GM12878 (cell line): ENCODE data around the gene MBD5. TPM values are rescaled to one million over a fixed set of nuclear protein-coding genes. Genes with fewer than 3 reads are reported as not detected.

Source experiments
- ATAC-seq: fragments of 200-7000 bp; cut with Tn5 transposase; 3 replicates; pipeline ENCODE4 v1.9.1; 2020; ENCODE audit warnings: mild to moderate bottlenecking, moderate library complexity
- BruUV-seq: library from RNA; stranded (reverse); fragments of 400-500 nt; replicated peaks from 2 replicates; lab custom pipeline; 2021; lab: Mats Ljungman, UMichigan
- CTCF ChIA-PET: fragments of 300-600 bp; sonication (Branson Sonifier 250); formaldehyde crosslinking; extraction: SDS; loops from one replicate; lab custom pipeline; 2021; ENCODE audit warnings: inconsistent platforms; lab: Yijun Ruan, JAX
- POLR2A ChIA-PET: fragments of 350-600 bp; formaldehyde crosslinking; extraction: SDS; loops from one replicate; lab custom pipeline; 2021; ENCODE audit warnings: inconsistent platforms; lab: Charles Lee
- RAD21 ChIA-PET: fragments of 300-600 bp; sonication (Branson Sonifier 250); formaldehyde crosslinking; loops from one replicate; lab custom pipeline; 2023; ENCODE audit warnings: antibody characterized with exemption; ENCODE audit not compliant: unreplicated experiment; lab: Charles Lee
- SMC1A ChIA-PET: fragments of 300-600 bp; sonication (Branson Sonifier 250); formaldehyde crosslinking; loops from one replicate; lab custom pipeline; 2023; ENCODE audit not compliant: unreplicated experiment, uncharacterized antibody; lab: Charles Lee
- DNase-seq: peaks from one replicate; pipeline ENCODE4 v3.0.0-alpha.2; 2011; ENCODE audit warnings: low read depth, low spot score
- FAIRE-seq: peaks from 3 replicates; lab custom pipeline; 2011; peaks lifted over from hg19 to GRCh38; lab: Jason Lieb, UNC
- H2AFZ ChIP-seq: 2 replicates; pipeline ENCODE4 v1.6.0; 2011; ENCODE audit warnings: low read depth, low read length, control low read depth; ENCODE audit not compliant: control insufficient read depth
- H3K27ac ChIP-seq: 2 replicates; pipeline ENCODE4 v1.5.1; 2011; ENCODE audit warnings: control low read depth; ENCODE audit not compliant: control insufficient read depth, insufficient read depth
- H3K27me3 ChIP-seq, 2 experiments: replicated peaks in 1 of 2; 2 replicates each; pipeline versions ENCODE4 v1.6.0 to v1.6.1; 2011; ENCODE audit warnings: low read length in 1 of 2; ENCODE audit not compliant: control insufficient read depth in 2 of 2, insufficient read depth in 2 of 2
- H3K36me3 ChIP-seq, 2 experiments: 2 replicates each; pipeline ENCODE4 v1.5.1; 2011; ENCODE audit warnings: low read length in 1 of 2; ENCODE audit not compliant: control insufficient read depth in 2 of 2, insufficient read depth in 2 of 2
- H3K4me1 ChIP-seq: 2 replicates; pipeline ENCODE4 v1.6.1; 2011; ENCODE audit warnings: mild to moderate bottlenecking, low read length, moderate library complexity, mixed read lengths; ENCODE audit not compliant: control insufficient read depth, insufficient read depth
- H3K4me2 ChIP-seq: 2 replicates; pipeline ENCODE4 v1.6.0; 2011; ENCODE audit warnings: control low read depth; ENCODE audit not compliant: control insufficient read depth, insufficient read depth
- H3K4me3 ChIP-seq: fragments of 200-600 bp; sonication (generic); 2 replicates; pipeline ENCODE4 v1.5.1; 2016
- H3K79me2 ChIP-seq: 2 replicates; pipeline ENCODE4 v1.6.0; 2011; ENCODE audit warnings: low read length; ENCODE audit not compliant: control insufficient read depth, insufficient read depth
- H3K9ac ChIP-seq: 2 replicates; pipeline ENCODE4 v1.8.0; 2011; ENCODE audit warnings: low read length, control low read depth, mixed read lengths; ENCODE audit not compliant: control insufficient read depth, insufficient read depth
- H3K9me3 ChIP-seq: replicated peaks from 3 replicates; pipeline ENCODE4 v1.5.1; 2011; ENCODE audit warnings: mild to moderate bottlenecking, low read length; ENCODE audit not compliant: control insufficient read depth, insufficient read depth
- H4K20me1 ChIP-seq: 2 replicates; pipeline ENCODE4 v1.6.0; 2011; ENCODE audit not compliant: control insufficient read depth, insufficient read depth
- IKZF2 ChIP-seq, 2 experiments: fragments of 450-650 bp; IDR thresholded peaks; 2 replicates each; pipeline ENCODE4 v1.6.1; 2017; ENCODE audit warnings: mild to moderate bottlenecking in 2 of 2, moderate library complexity in 2 of 2
- MAX ChIP-seq: IDR thresholded peaks from 2 replicates; pipeline ENCODE4 v1.6.1; 2012; ENCODE audit warnings: low read depth, low read length, improper control_type of control experiment
- SMAD1 ChIP-seq: fragments of 450-650 bp; IDR thresholded peaks from 2 replicates; pipeline ENCODE4 v1.6.1; 2018; ENCODE audit warnings: mild to moderate bottlenecking, low read depth; ENCODE audit not compliant: partially characterized antibody
- SMARCA5 ChIP-seq: fragments of 450-650 bp; IDR thresholded peaks from 2 replicates; pipeline ENCODE4 v1.6.1; 2017; ENCODE audit warnings: mild to moderate bottlenecking
- ZBED1 ChIP-seq: IDR thresholded peaks from 2 replicates; pipeline ENCODE4 v1.6.1; 2016; ENCODE audit warnings: borderline replicate concordance
- ZBTB40 ChIP-seq: fragments of 450-650 bp; IDR thresholded peaks from 2 replicates; pipeline ENCODE4 v1.6.1; 2016; ENCODE audit warnings: mild to moderate bottlenecking, moderate library complexity, borderline replicate concordance
- ZNF592 ChIP-seq: fragments of 450-650 bp; IDR thresholded peaks from 2 replicates; pipeline ENCODE4 v1.6.1; 2017; ENCODE audit warnings: mild to moderate bottlenecking, moderate library complexity
- WGBS: methylation state at CpG from one replicate; pipeline ENCODE4 v1.1.6; 2016; ENCODE audit warnings: low lambda C conversion rate; ENCODE audit not compliant: insufficient replicate concordance, insufficient coverage; ENCODE audit errors: missing lambda C conversion rate; 5-methylcytosine and 5-hydroxymethylcytosine counted together
- in situ Hi-C: fragments of 300-500 bp; cut with MboI; formaldehyde crosslinking; loops from 9 replicates; pipeline ENCODE4 v1.14.3; 2018; ENCODE audit warnings: mixed read lengths
- intact Hi-C: fragments of 100-400 bp; cut with micrococcal nuclease; formaldehyde crosslinking; loops from one replicate; pipeline ENCODE4 v1.14.2; 2022; ENCODE audit not compliant: unreplicated experiment
- polyA plus RNA-seq, 11 experiments: library from polyadenylated mRNA; depleted of rRNA in 4 of 11; unstranded in 6 of 11; stranded (reverse) in 5 of 11; fragments of >200 nt; fragmentation: Nextera tagmentation in 4 of 11; fragmentation: Illumina TruSeq in 1 of 11; extraction: Ambion mirVana in 4 of 11; extraction: Trizol in 1 of 11; gene quantifications; 1 replicate in 1 of 11; 2 replicates in 10 of 11; pipeline versions ENCODE4 v1.2.1 to v1.2.3, GENCODE V29; 2011 to 2016; ENCODE audit warnings: inconsistent platforms in 2 of 11, missing spikeins in 2 of 11, low read depth in 1 of 11
- total RNA-seq, 4 experiments: library from RNA; depleted of rRNA in 3 of 4; stranded (reverse); fragments of >200 nt in 3 of 4; fragmentation: Illumina TruSeq in 1 of 4; extraction: Trizol in 1 of 4; gene quantifications; 2 replicates each; pipeline versions ENCODE4 v1.2.1 to v1.2.3, GENCODE V29; 2013 to 2021

The MBD5 gene
- total and polyA plus RNA-seq, 10 of the 15 experiments (the other 5 are each of a cell fraction or from before 2014, with no cell fraction given), result 7.4 to 58.0 (median 21.2) TPM

GRCh38 chr2:148021886-148022285, 995 bp downstream of the MBD5 start (continued):
- TF ChIP-seq ZNF592 (no peak), IKZF2 (IDR thresholded peaks at IDR 0.05) (no peak; a peak in 1 of 4 replicates), SMAD1 (no peak), MAX (no peak)

- H2AFZ ChIP-seq, result no peak overlapping the region
- H3K4me2 ChIP-seq, result peak overlapping the region; percentile 91
- no peaks in the 10 kb centered on the region; the same call in 2 of the 3 replicates for H3K9me3 ChIP-seq
- SMC1A ChIA-PET, result interaction anchor here (0.6 to 17.7 kb wide), 17 partner anchors 8 to 487 kb away, joined by 3 to 177 read pairs (median 4); no protein-coding TSS in a partner anchor
- H3K79me2 ChIP-seq, result peaks cover 92% of the 10 kb centered on the region
- POLR2A ChIA-PET, result interaction anchor here (1.2 to 4.9 kb wide), 6 partner anchors 9 to 623 kb away, joined by 4 to 57 read pairs (median 28); no protein-coding TSS in a partner anchor
- no peak for ATAC-seq
- peak overlapping the region; percentile 96 for H3K27ac ChIP-seq
- BruUV-seq, result no TSS peak
- no peaks in the 10 kb centered on the region for H3K4me1 ChIP-seq
- no peak for DNase-seq
- 0% methylated on average over 1 of the region's 1 CpG for WGBS
- TF ChIP-seq ZBTB40, result peak; percentile 90; the same call in 1 of the 2 replicates
- TF ChIP-seq SMARCA5, result no peak
- TF ChIP-seq ZBED1, result no peak
- TF ChIP-seq, all 136 proteins: peak for 1
- in situ Hi-C loops (no loop called here), intact Hi-C loops (loop anchor here (10.0 kb wide), 2 partner anchors 388 to 622 kb away; partner anchors contain the start of gene EPC2)
- no peaks in the 10 kb centered on the region for H4K20me1 ChIP-seq
- ChIA-PET CTCF (interaction anchor here (0.7 to 2.9 kb wide), 9 partner anchors 8 to 487 kb away, joined by 3 to 15 read pairs (median 4); no protein-coding TSS in a partner anchor), RAD21 (interaction anchor here (1.0 to 7.9 kb wide), 10 partner anchors 9 to 487 kb away, joined by 3 to 90 read pairs (median 6); no protein-coding TSS in a partner anchor)
- H3K27me3 ChIP-seq, result no peaks in the 10 kb centered on the region
- no peak for FAIRE-seq
- H3K9ac ChIP-seq, result peak overlapping the region; percentile 92
- H3K4me3 ChIP-seq, result peak overlapping the region; percentile 87
- H3K36me3 ChIP-seq, result peaks cover 0 to 4% of the 10 kb centered on the region in 2 experiments; a peak in 2 of 4 replicates
These were observed 1.5 kb downstream of the MBD5 start for GRCh38 chr2:148022351-148022750.
